ENCODE results near the gene CTSH.

DNA sequence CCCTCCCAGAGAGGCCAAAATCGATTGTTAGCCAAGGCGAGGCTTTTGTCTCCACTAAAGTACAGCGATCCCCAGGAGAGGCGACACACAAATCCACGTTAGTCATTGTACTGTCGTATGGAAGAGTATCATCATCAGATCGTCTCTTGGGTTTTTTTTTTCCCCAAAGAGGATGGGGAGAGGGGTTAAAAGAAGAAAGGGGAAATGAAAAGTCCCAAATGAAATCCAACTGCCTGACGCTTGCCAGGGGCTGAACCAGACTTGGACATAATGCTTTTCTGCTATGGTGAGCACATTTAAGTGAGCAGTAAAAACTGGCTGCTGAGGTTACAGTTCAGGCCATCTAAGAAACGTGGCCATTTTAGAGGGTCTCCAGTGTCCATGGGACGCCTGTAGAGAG is 37.9 kb upstream of the CTSH start:
- no peak for TF ChIP-seq EZH2 (IDR thresholded peaks at IDR 0.05; ENCODE audit: low read length)
- no peak for TF ChIP-seq CTCF (optimal IDR thresholded peaks at IDR 0.05 in 1 of 3, IDR thresholded peaks at IDR 0.05 in 1 of 3, conservative IDR thresholded peaks at IDR 0.05 in 1 of 3; ENCODE audit: extremely low read depth in 1 of 3, insufficient read depth in 2 of 3, low read length in 3 of 3)

Measured in keratinocyte (primary cell).